Gastrocnemius medialis (tissue), 4 donors: ENCODE results near the gene CCL14.

ENCODE experiments used
- CTCF ChIP-seq, 5 experiments: fragments of 450-650 bp in 3 of 5; fragments of 200-600 bp in 2 of 5; sonication (generic) in 2 of 5; IDR thresholded peaks in 4 of 5; conservative IDR thresholded peaks in 1 of 5; 1 replicate in 4 of 5; 2 replicates in 1 of 5; pipeline ENCODE4 v1.5.1; 2016 to 2019; ENCODE audit warnings: antibody characterized with exemption in 5 of 5, mild to moderate bottlenecking in 3 of 5, moderate library complexity in 3 of 5
- POLR2A ChIP-seq, 2 donors: fragments of 450-650 bp; IDR thresholded peaks; one replicate each; pipeline ENCODE4 v1.6.1; 2017; ENCODE audit warnings: antibody characterized with exemption in 2 of 2, mild to moderate bottlenecking in 2 of 2, moderate library complexity in 2 of 2

- TF ChIP-seq CTCF (IDR thresholded peaks at IDR 0.05 in 4 of 5, conservative IDR thresholded peaks at IDR 0.05 in 1 of 5) (no peak), POLR2A (IDR thresholded peaks at IDR 0.05) (no peak)
Observed at GRCh38 chr17:35991075-35991474, 4.5 kb upstream of the CCL14 start.
